Measurements from ENCODE around the gene POLR3A. TPM values are rescaled to one million over a fixed set of nuclear protein-coding genes. Genes with fewer than 3 reads are reported as not detected.

The POLR3A gene
- total and polyA plus RNA-seq, 2 donors (not counting 1 experiment from before 2014, with no cell fraction given) = 11.6 to 16.8 TPM

DNA sequence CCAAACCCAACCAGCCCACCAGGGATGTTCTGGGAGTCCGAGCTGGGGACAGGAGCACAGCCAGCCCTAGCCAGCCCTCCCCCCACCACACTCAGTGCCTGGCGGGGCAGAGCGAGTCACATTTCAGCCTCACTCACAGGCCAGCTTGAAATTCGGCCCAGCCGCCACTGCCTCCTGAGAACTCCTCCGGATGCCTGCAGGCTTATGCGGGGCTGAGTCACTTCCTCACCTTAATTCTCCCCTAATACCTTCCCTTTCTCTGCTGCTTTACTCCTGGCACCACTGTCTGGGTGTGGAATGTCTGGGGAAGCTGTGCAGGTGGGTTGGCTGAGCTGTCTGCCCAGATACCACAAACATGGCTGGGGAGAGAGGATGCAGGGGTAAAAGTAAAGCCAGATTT, 80.1 kb downstream of the POLR3A start:
- peak; percentile 21 to 84 for DNase-seq (ENCODE audit: low read depth in 2 of 2)
- H2AFZ ChIP-seq (ENCODE audit: low read length) = no peak overlapping the region
- H4K20me1 ChIP-seq (ENCODE audit: control insufficient read depth, extremely low read depth, insufficient read depth, low read length) = no peaks in the 10 kb centered on the region
- no peaks in the 10 kb centered on the region for H3K27me3 ChIP-seq (ENCODE audit: control insufficient read depth, insufficient read depth, low read length)
- peaks cover 4% of the 10 kb centered on the region for H3K4me1 ChIP-seq (ENCODE audit: control insufficient read depth, extremely low read depth, insufficient read depth, low read length)
- H3K4me3 ChIP-seq (replicated peaks in 1 of 4; ENCODE audit: control extremely low read depth in 1 of 4, insufficient read depth in 1 of 4, low read depth in 3 of 4, low read length in 4 of 4) = no peak overlapping the region
- H3K9ac ChIP-seq (ENCODE audit: insufficient read depth, low read length) = no peak overlapping the region
- H3K27ac ChIP-seq (ENCODE audit: insufficient read depth, low read length) = no peak overlapping the region
- H3K4me2 ChIP-seq (ENCODE audit: extremely low read depth, insufficient read depth, low read length) = no peak overlapping the region
- TF ChIP-seq, protein P1, sequence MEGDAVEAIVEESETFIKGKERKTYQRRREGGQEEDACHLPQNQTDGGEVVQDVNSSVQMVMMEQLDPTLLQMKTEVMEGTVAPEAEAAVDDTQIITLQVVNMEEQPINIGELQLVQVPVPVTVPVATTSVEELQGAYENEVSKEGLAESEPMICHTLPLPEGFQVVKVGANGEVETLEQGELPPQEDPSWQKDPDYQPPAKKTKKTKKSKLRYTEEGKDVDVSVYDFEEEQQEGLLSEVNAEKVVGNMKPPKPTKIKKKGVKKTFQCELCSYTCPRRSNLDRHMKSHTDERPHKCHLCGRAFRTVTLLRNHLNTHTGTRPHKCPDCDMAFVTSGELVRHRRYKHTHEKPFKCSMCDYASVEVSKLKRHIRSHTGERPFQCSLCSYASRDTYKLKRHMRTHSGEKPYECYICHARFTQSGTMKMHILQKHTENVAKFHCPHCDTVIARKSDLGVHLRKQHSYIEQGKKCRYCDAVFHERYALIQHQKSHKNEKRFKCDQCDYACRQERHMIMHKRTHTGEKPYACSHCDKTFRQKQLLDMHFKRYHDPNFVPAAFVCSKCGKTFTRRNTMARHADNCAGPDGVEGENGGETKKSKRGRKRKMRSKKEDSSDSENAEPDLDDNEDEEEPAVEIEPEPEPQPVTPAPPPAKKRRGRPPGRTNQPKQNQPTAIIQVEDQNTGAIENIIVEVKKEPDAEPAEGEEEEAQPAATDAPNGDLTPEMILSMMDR (conservative IDR thresholded peaks at IDR 0.05 in 1 of 2, IDR thresholded peaks at IDR 0.05 in 1 of 2; ENCODE audit: low read depth in 1 of 2, low read length in 2 of 2) = no peak
- TF ChIP-seq EZH2 (IDR thresholded peaks at IDR 0.05; ENCODE audit: low read length, missing control alignments) = no peak
- no peaks in the 10 kb centered on the region for H3K36me3 ChIP-seq (ENCODE audit: control insufficient read depth, insufficient read depth, low read length)
- no peaks in the 10 kb centered on the region for H3K79me2 ChIP-seq (ENCODE audit: control insufficient read depth, insufficient read depth, low read length)
- H3K9me3 ChIP-seq (ENCODE audit: control insufficient read depth, insufficient read depth, low read depth, low read length) = no peaks in the 10 kb centered on the region

DNA sequence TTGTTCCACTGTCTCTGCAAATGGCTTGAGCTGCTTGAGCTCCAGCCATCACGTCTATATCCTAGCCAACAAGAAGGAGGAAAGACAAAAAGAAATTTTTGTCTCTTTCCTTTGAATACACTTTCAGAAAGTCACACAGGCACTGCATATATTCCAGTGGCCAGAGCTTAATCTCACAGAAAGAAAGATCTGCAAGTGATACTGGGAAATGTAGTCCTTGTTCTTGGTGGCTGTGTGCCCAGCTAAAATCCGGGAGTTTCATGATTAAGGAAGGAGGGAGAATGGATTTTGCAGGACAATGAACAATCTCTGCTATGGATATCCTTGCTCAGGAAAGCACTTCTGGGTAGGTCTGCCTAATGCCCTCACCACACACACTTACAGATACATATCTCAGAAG, 83.2 kb downstream of the POLR3A start:
- no peak overlapping the region for H3K4me2 ChIP-seq (ENCODE audit: extremely low read depth, insufficient read depth, low read length)
- no peak overlapping the region for H3K27ac ChIP-seq (ENCODE audit: insufficient read depth, low read length)
- TF ChIP-seq EZH2 (IDR thresholded peaks at IDR 0.05; ENCODE audit: low read length, missing control alignments) = no peak
- TF ChIP-seq, protein P1 (conservative IDR thresholded peaks at IDR 0.05 in 1 of 2, IDR thresholded peaks at IDR 0.05 in 1 of 2; ENCODE audit: low read depth in 1 of 2, low read length in 2 of 2) = no peak

DNA sequence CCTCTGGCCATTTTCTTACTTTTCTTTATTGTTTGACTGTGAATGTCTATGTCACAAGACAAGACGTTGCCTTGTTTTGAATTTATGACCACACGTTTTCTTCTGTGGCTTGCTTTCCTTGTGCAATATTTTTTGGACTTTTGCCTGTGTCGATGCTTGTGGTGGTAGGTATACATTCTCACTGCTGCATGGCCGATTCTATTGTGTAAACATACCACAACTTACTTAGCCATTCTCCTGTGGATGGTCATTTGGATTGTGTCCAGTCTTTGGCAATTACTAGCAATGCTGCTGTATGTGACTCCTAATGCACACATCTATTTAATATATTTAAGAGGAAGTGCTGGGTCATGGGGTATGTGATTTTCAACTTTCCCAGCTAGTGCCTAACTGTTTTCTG, 84.8 kb downstream of the POLR3A start:
- H2AFZ ChIP-seq (ENCODE audit: low read length) = no peak overlapping the region
- H3K4me1 ChIP-seq (ENCODE audit: control insufficient read depth, extremely low read depth, insufficient read depth, low read length) = peaks cover 4% of the 10 kb centered on the region
- TF ChIP-seq, protein P1 (conservative IDR thresholded peaks at IDR 0.05 in 1 of 2, IDR thresholded peaks at IDR 0.05 in 1 of 2; ENCODE audit: low read depth in 1 of 2, low read length in 2 of 2) = no peak
- no peak for TF ChIP-seq EZH2 (IDR thresholded peaks at IDR 0.05; ENCODE audit: low read length, missing control alignments)
- H3K36me3 ChIP-seq (ENCODE audit: control insufficient read depth, insufficient read depth, low read length) = no peaks in the 10 kb centered on the region
- H3K9ac ChIP-seq (ENCODE audit: insufficient read depth, low read length) = no peak overlapping the region
- H3K4me3 ChIP-seq (replicated peaks in 1 of 4; ENCODE audit: control extremely low read depth in 1 of 4, insufficient read depth in 1 of 4, low read depth in 3 of 4, low read length in 4 of 4) = no peak overlapping the region
- H3K27me3 ChIP-seq (ENCODE audit: control insufficient read depth, insufficient read depth, low read length) = no peaks in the 10 kb centered on the region
- peak; percentile 86 to 94 for DNase-seq (ENCODE audit: low read depth in 2 of 2)
- no peaks in the 10 kb centered on the region for H3K79me2 ChIP-seq (ENCODE audit: control insufficient read depth, insufficient read depth, low read length)
- H4K20me1 ChIP-seq (ENCODE audit: control insufficient read depth, extremely low read depth, insufficient read depth, low read length) = no peaks in the 10 kb centered on the region
- H3K4me2 ChIP-seq (ENCODE audit: extremely low read depth, insufficient read depth, low read length) = no peak overlapping the region
- H3K27ac ChIP-seq (ENCODE audit: insufficient read depth, low read length) = no peak overlapping the region
- no peaks in the 10 kb centered on the region for H3K9me3 ChIP-seq (ENCODE audit: control insufficient read depth, insufficient read depth, low read depth, low read length)

More for the DNA sequence above, 83.2 kb downstream of the POLR3A start:
- Histone ChIP-seq H3K4me1 (ENCODE audit: control insufficient read depth, extremely low read depth, insufficient read depth, low read length) (peaks cover 4% of the 10 kb centered on the region), H3K9ac (ENCODE audit: insufficient read depth, low read length) (no peak overlapping the region), H3K79me2 (ENCODE audit: control insufficient read depth, insufficient read depth, low read length) (no peaks in the 10 kb centered on the region), H3K27me3 (ENCODE audit: control insufficient read depth, insufficient read depth, low read length) (no peaks in the 10 kb centered on the region), H3K36me3 (ENCODE audit: control insufficient read depth, insufficient read depth, low read length) (no peaks in the 10 kb centered on the region), H4K20me1 (ENCODE audit: control insufficient read depth, extremely low read depth, insufficient read depth, low read length) (no peaks in the 10 kb centered on the region), H2AFZ (ENCODE audit: low read length) (no peak overlapping the region), H3K9me3 (ENCODE audit: control insufficient read depth, insufficient read depth, low read depth, low read length) (no peaks in the 10 kb centered on the region), H3K4me3 (replicated peaks in 1 of 4; ENCODE audit: control extremely low read depth in 1 of 4, insufficient read depth in 1 of 4, low read depth in 3 of 4, low read length in 4 of 4) (no peak overlapping the region)
- peak; percentile 18 to 32 for DNase-seq (ENCODE audit: low read depth in 2 of 2)

All from fibroblast of lung (primary cell).